ENCODE results near the gene NPAS2. TPM values are rescaled to one million over a fixed set of nuclear protein-coding genes. Genes with fewer than 3 reads are reported as not detected.

The NPAS2 gene
- polyA plus RNA-seq, 1 donor (not counting 4 experiments of a cell fraction or from before 2014, with no cell fraction given) = 17.7 TPM

- peaks cover 3 to 10% of the 10 kb centered on the region in 2 experiments for H3K36me3 ChIP-seq (ENCODE audit: control insufficient read depth in 2 of 2, extremely low read depth in 1 of 2, insufficient read depth in 2 of 2, low read length in 2 of 2)
- no peaks in the 10 kb centered on the region for H3K9me3 ChIP-seq (ENCODE audit: control insufficient read depth, low read depth, low read length)
- no peaks in the 10 kb centered on the region for H4K20me1 ChIP-seq (ENCODE audit: control insufficient read depth, extremely low read depth, insufficient read depth, low read length)
- TF ChIP-seq EZH2 (IDR thresholded peaks at IDR 0.05; ENCODE audit: low read length) (no peak), CTCF (optimal IDR thresholded peaks at IDR 0.05 in 1 of 3, IDR thresholded peaks at IDR 0.05 in 1 of 3, conservative IDR thresholded peaks at IDR 0.05 in 1 of 3; ENCODE audit: extremely low read depth in 1 of 3, insufficient read depth in 2 of 3, low read length in 3 of 3) (no peak)
- DNase-seq (ENCODE audit: low read depth, low spot score) = no peak
- no peaks in the 10 kb centered on the region for H3K4me1 ChIP-seq (ENCODE audit: control insufficient read depth, extremely low read depth, insufficient read depth, low read length)
- no peaks in the 10 kb centered on the region for H3K9me1 ChIP-seq (ENCODE audit: control insufficient read depth, extremely low read depth, insufficient read depth, low read length)
- H3K79me2 ChIP-seq (ENCODE audit: control insufficient read depth, insufficient read depth, low read length) = no peaks in the 10 kb centered on the region
- H3K4me2 ChIP-seq (ENCODE audit: control insufficient read depth, extremely low read depth, insufficient read depth, low read depth, low read length) = no peak overlapping the region
- H3K27me3 ChIP-seq (ENCODE audit: control insufficient read depth, extremely low read depth, insufficient read depth, low read length) = no peaks in the 10 kb centered on the region
- dilution Hi-C loops (cut with MboI; ENCODE audit: extremely low pct_ligation_motif_present, low sequenced_read_pairs) = no loop called here
- no peak for FAIRE-seq
- no peak overlapping the region for H2AFZ ChIP-seq (ENCODE audit: control insufficient read depth, low read length)
- no peak overlapping the region for H3K9ac ChIP-seq (ENCODE audit: control insufficient read depth, extremely low read depth, insufficient read depth, low read length)
- H3K4me3 ChIP-seq (ENCODE audit: control insufficient read depth in 2 of 3, extremely low read depth in 1 of 3, insufficient read depth in 2 of 3, low read depth in 1 of 3, low read length in 3 of 3) = no peak overlapping the region
- no peak overlapping the region for H3K27ac ChIP-seq (ENCODE audit: control insufficient read depth, insufficient read depth, low read length)
Observed at GRCh38 chr2:101018934-101019333, 199.0 kb downstream of the NPAS2 start.

GRCh38 chr2:101022221-101022620 lies 202.3 kb downstream of the NPAS2 start:
- Histone ChIP-seq H3K4me2 (ENCODE audit: control insufficient read depth, extremely low read depth, insufficient read depth, low read depth, low read length) (no peak overlapping the region), H3K4me3 (ENCODE audit: control insufficient read depth in 2 of 3, extremely low read depth in 1 of 3, insufficient read depth in 2 of 3, low read depth in 1 of 3, low read length in 3 of 3) (no peak overlapping the region), H2AFZ (ENCODE audit: control insufficient read depth, low read length) (no peak overlapping the region), H3K4me1 (ENCODE audit: control insufficient read depth, extremely low read depth, insufficient read depth, low read length) (no peaks in the 10 kb centered on the region), H3K9me3 (ENCODE audit: control insufficient read depth, low read depth, low read length) (no peaks in the 10 kb centered on the region), H3K36me3 (ENCODE audit: control insufficient read depth in 2 of 2, extremely low read depth in 1 of 2, insufficient read depth in 2 of 2, low read length in 2 of 2) (peaks cover 3 to 10% of the 10 kb centered on the region in 2 experiments), H3K9ac (ENCODE audit: control insufficient read depth, extremely low read depth, insufficient read depth, low read length) (no peak overlapping the region), H3K9me1 (ENCODE audit: control insufficient read depth, extremely low read depth, insufficient read depth, low read length) (no peaks in the 10 kb centered on the region), H3K27ac (ENCODE audit: control insufficient read depth, insufficient read depth, low read length) (no peak overlapping the region), H4K20me1 (ENCODE audit: control insufficient read depth, extremely low read depth, insufficient read depth, low read length) (no peaks in the 10 kb centered on the region), H3K79me2 (ENCODE audit: control insufficient read depth, insufficient read depth, low read length) (no peaks in the 10 kb centered on the region), H3K27me3 (ENCODE audit: control insufficient read depth, extremely low read depth, insufficient read depth, low read length) (no peaks in the 10 kb centered on the region)
- dilution Hi-C loops (cut with MboI; ENCODE audit: extremely low pct_ligation_motif_present, low sequenced_read_pairs) = no loop called here
- FAIRE-seq (no peak), DNase-seq (ENCODE audit: low read depth, low spot score) (no peak)
- TF ChIP-seq EZH2 (IDR thresholded peaks at IDR 0.05; ENCODE audit: low read length) (no peak), CTCF (optimal IDR thresholded peaks at IDR 0.05 in 1 of 3, IDR thresholded peaks at IDR 0.05 in 1 of 3, conservative IDR thresholded peaks at IDR 0.05 in 1 of 3; ENCODE audit: extremely low read depth in 1 of 3, insufficient read depth in 2 of 3, low read length in 3 of 3) (no peak)

Measured in keratinocyte (primary cell).